H9 (cell line): ENCODE results near the gene CACNA1G. TPM values are rescaled to one million over a fixed set of nuclear protein-coding genes. Genes with fewer than 3 reads are reported as not detected.

Experiments used
- DNase-seq: peaks from one replicate; pipeline ENCODE4 v3.0.0-alpha.2; 2017
- H2AFZ ChIP-seq: one replicate; pipeline ENCODE4 v1.6.1; 2013; ENCODE audit warnings: mild to moderate bottlenecking, low read length, control low read depth, moderate library complexity
- H2AK5ac ChIP-seq: 2 replicates; pipeline ENCODE4 v1.6.1; 2013; ENCODE audit warnings: low read length, control low read depth, mixed read lengths; ENCODE audit not compliant: insufficient read length
- H2BK120ac ChIP-seq: one replicate; pipeline ENCODE4 v1.6.1; 2013; ENCODE audit warnings: low read depth, mild to moderate bottlenecking, low read length, control low read depth, inconsistent platforms; ENCODE audit not compliant: poor library complexity, severe bottlenecking
- H2BK12ac ChIP-seq: 2 replicates; pipeline ENCODE4 v1.6.1; 2013; ENCODE audit warnings: low read length, control low read depth, mixed read lengths, low read depth; ENCODE audit not compliant: insufficient read length
- H2BK15ac ChIP-seq: 2 replicates; pipeline ENCODE4 v1.6.1; 2013; ENCODE audit warnings: low read depth, low read length, control low read depth
- H2BK20ac ChIP-seq: one replicate; pipeline ENCODE4 v1.6.1; 2013; ENCODE audit warnings: low read depth, mild to moderate bottlenecking, low read length, control low read depth, inconsistent platforms; ENCODE audit not compliant: poor library complexity, severe bottlenecking
- H2BK5ac ChIP-seq: 2 replicates; pipeline ENCODE4 v1.6.1; 2013; ENCODE audit warnings: low read length, control low read depth, mixed read lengths; ENCODE audit not compliant: insufficient read length
- H3K14ac ChIP-seq: 2 replicates; pipeline ENCODE4 v1.6.1; 2013; ENCODE audit warnings: low read length, control low read depth; ENCODE audit not compliant: insufficient read depth
- H3K18ac ChIP-seq: 2 replicates; pipeline ENCODE4 v1.6.1; 2013; ENCODE audit warnings: low read depth, mild to moderate bottlenecking, mixed read lengths, low read length, control low read depth; ENCODE audit not compliant: insufficient read length
- H3K23ac ChIP-seq: 2 replicates; pipeline ENCODE4 v1.6.1; 2013; ENCODE audit warnings: low read length, control low read depth, mixed read lengths, low read depth; ENCODE audit not compliant: insufficient read length
- H3K23me2 ChIP-seq: 2 replicates; pipeline ENCODE4 v1.6.1; 2013; ENCODE audit warnings: low read depth, mild to moderate bottlenecking, mixed read lengths, low read length, control low read depth; ENCODE audit not compliant: insufficient read length, poor library complexity, severe bottlenecking
- H3K27ac ChIP-seq: 2 replicates; pipeline ENCODE4 v1.5.1; 2013; ENCODE audit warnings: low read length, control low read depth, mixed read lengths, low read depth; ENCODE audit not compliant: insufficient read length
- H3K27me3 ChIP-seq: 2 replicates; pipeline ENCODE4 v1.6.1; 2013; ENCODE audit warnings: low read length, control low read depth, inconsistent platforms; ENCODE audit not compliant: insufficient read depth
- H3K4ac ChIP-seq: 2 replicates; pipeline ENCODE4 v1.6.1; 2013; ENCODE audit warnings: low read depth, mild to moderate bottlenecking, control low read depth, inconsistent platforms, low read length, moderate library complexity
- H3K4me1 ChIP-seq: 2 replicates; pipeline ENCODE4 v1.6.1; 2013; ENCODE audit warnings: low read length, control low read depth, inconsistent platforms; ENCODE audit not compliant: insufficient read depth
- H3K4me2 ChIP-seq: 2 replicates; pipeline ENCODE4 v1.6.1; 2013; ENCODE audit warnings: low read length, control low read depth, mixed read lengths; ENCODE audit not compliant: insufficient read length, insufficient read depth
- H3K56ac ChIP-seq: 2 replicates; pipeline ENCODE4 v1.6.1; 2013; ENCODE audit warnings: low read depth, mild to moderate bottlenecking, mixed read lengths, low read length, control low read depth; ENCODE audit not compliant: insufficient read length
- H3K79me1 ChIP-seq: 2 replicates; pipeline ENCODE4 v1.6.1; 2013; ENCODE audit warnings: low read depth, mild to moderate bottlenecking, moderate library complexity, low read length, control low read depth, inconsistent platforms; ENCODE audit not compliant: insufficient read depth, poor library complexity, severe bottlenecking
- H3K79me2 ChIP-seq: 2 replicates; pipeline ENCODE4 v1.6.1; 2013; ENCODE audit warnings: low read length, control low read depth, inconsistent platforms; ENCODE audit not compliant: insufficient read depth
- H3K9ac ChIP-seq: 2 replicates; pipeline ENCODE4 v1.6.1; 2013; ENCODE audit warnings: low read length, control low read depth, mixed read lengths; ENCODE audit not compliant: insufficient read length; ENCODE audit errors: extremely low read depth
- H3K9me3 ChIP-seq: one replicate; pipeline ENCODE4 v1.6.1; 2013; ENCODE audit warnings: low read depth, low read length, inconsistent platforms; ENCODE audit not compliant: control insufficient read depth
- H3T11ph ChIP-seq: one replicate; pipeline ENCODE4 v1.6.1; 2013; ENCODE audit warnings: mild to moderate bottlenecking, low read length, control low read depth, inconsistent platforms
- H4K20me1 ChIP-seq: one replicate; pipeline ENCODE4 v1.6.1; 2013; ENCODE audit not compliant: control insufficient read depth, insufficient read length, insufficient read depth
- H4K5ac ChIP-seq: 2 replicates; pipeline ENCODE4 v1.6.1; 2013; ENCODE audit warnings: low read depth, mild to moderate bottlenecking, mixed read lengths, low read length, control low read depth; ENCODE audit not compliant: insufficient read length
- H4K8ac ChIP-seq: replicated peaks from 2 replicates; pipeline ENCODE4 v1.6.1; 2013; ENCODE audit warnings: low read length, control low read depth, mixed read lengths, low read depth; ENCODE audit not compliant: insufficient read length
- H4K91ac ChIP-seq: 2 replicates; pipeline ENCODE4 v1.6.1; 2013; ENCODE audit warnings: low read depth, mild to moderate bottlenecking, moderate library complexity, mixed read lengths, low read length, control low read depth; ENCODE audit not compliant: insufficient read length
- H3K27ac Mint-ChIP-seq, 3 experiments: 2 replicates in 2 of 3; 3 replicates in 1 of 3; pipeline ENCODE4 v1.8.0; 2020 to 2021; ENCODE audit warnings: mixed read lengths in 3 of 3, mild to moderate bottlenecking in 1 of 3, moderate library complexity in 1 of 3
- H3K27me3 Mint-ChIP-seq: 2 replicates; pipeline ENCODE4 v1.8.0; 2021; ENCODE audit warnings: low read depth, mild to moderate bottlenecking, moderate library complexity, mixed read lengths
- H3K36me3 Mint-ChIP-seq, 3 experiments: 2 replicates in 2 of 3; 3 replicates in 1 of 3; pipeline ENCODE4 v1.8.0; 2020 to 2021; ENCODE audit warnings: low read depth in 3 of 3, mixed read lengths in 3 of 3; ENCODE audit not compliant: insufficient read depth in 1 of 3
- H3K4me1 Mint-ChIP-seq, 2 experiments: 2 replicates each; pipeline ENCODE4 v1.8.0; 2020; ENCODE audit warnings: mixed read lengths in 2 of 2
- H3K4me3 Mint-ChIP-seq, 2 experiments: 2 replicates in 1 of 2; 3 replicates in 1 of 2; pipeline ENCODE4 v1.8.0; 2020 to 2021; ENCODE audit warnings: mild to moderate bottlenecking in 2 of 2, mixed read lengths in 2 of 2, moderate library complexity in 1 of 2
- H3K9me3 Mint-ChIP-seq, 2 experiments: 2 replicates in 1 of 2; 3 replicates in 1 of 2; pipeline ENCODE4 v1.8.0; 2020; ENCODE audit warnings: mild to moderate bottlenecking in 2 of 2, mixed read lengths in 2 of 2, moderate library complexity in 1 of 2
- CTCF ChIP-seq: fragments of 200-600 bp; sonication (generic); conservative IDR thresholded peaks from 3 replicates; pipeline ENCODE4 v1.8.0; 2021; ENCODE audit warnings: antibody characterized with exemption, mild to moderate bottlenecking
- WGBS: extraction: QIAGEN DNeasy Blood & Tissue Kit; methylation state at CpG from one replicate; pipeline ENCODE4 v1.1.7; 2013; ENCODE audit warnings: missing lambda C conversion rate, low lambda C conversion rate, mixed read lengths; ENCODE audit not compliant: insufficient read length; ENCODE audit errors: extremely low coverage; 5-methylcytosine and 5-hydroxymethylcytosine counted together
- total RNA-seq: library from RNA; stranded (reverse); gene quantifications from 2 replicates; pipeline ENCODE4 v1.2.1, GENCODE V29; 2021

Gene CACNA1G
- total RNA-seq, 1 experiment from 2014 or later = 1.5 TPM

GRCh38 chr17:50537721-50538548 is 22.6 kb upstream of the CACNA1G start:
- Histone ChIP-seq H2BK15ac (no peak overlapping the region), H2AFZ (no peak overlapping the region), H3K9ac (no peak overlapping the region), H2BK5ac (no peak overlapping the region), H3T11ph (no peak overlapping the region), H3K4me1 (peaks cover 4% of the 10 kb centered on the region; the same call in 1 of the 2 replicates), H2BK120ac (no peak overlapping the region), H4K20me1 (no peaks in the 10 kb centered on the region), H3K23ac (no peak overlapping the region), H3K27me3 (no peaks in the 10 kb centered on the region; the same call in 1 of the 2 replicates), H2BK12ac (no peak overlapping the region), H3K79me1 (no peaks in the 10 kb centered on the region), H3K23me2 (peaks cover 20% of the 10 kb centered on the region), H3K56ac (no peak overlapping the region), H3K4me2 (no peak overlapping the region), H3K18ac (no peak overlapping the region), H3K79me2 (no peaks in the 10 kb centered on the region), H4K91ac (no peak overlapping the region), H3K27ac (no peak overlapping the region), H2AK5ac (no peak overlapping the region), H3K14ac (no peak overlapping the region), H3K4ac (no peak overlapping the region), H2BK20ac (no peak overlapping the region), H3K9me3 (no peaks in the 10 kb centered on the region), H4K5ac (no peak overlapping the region), H4K8ac (no peak overlapping the region)
- Mint-ChIP-seq H3K27ac (no peak overlapping the region), H3K36me3 (peaks cover 0 to 5% (median 0%) of the 10 kb centered on the region in 3 experiments; a peak in 3 of 7 replicates), H3K4me3 (no peak overlapping the region), H3K4me1 (peaks cover 36 to 50% of the 10 kb centered on the region in 2 experiments), H3K9me3 (no peaks in the 10 kb centered on the region; a peak in 1 of 5 replicates), H3K27me3 (peaks cover 31% of the 10 kb centered on the region)
- WGBS = no CpG with 5 or more reads among the region's 20 CpGs
- no peak for TF ChIP-seq CTCF
- no peak for DNase-seq
